Activated gamma-delta T cell treated with anti-CD3 and anti-CD28 coated beads, Interleukin-2, amount 50 U/mL, for 16 hours (primary cell): ENCODE results near the gene PRSS33.

Experiments
- DNase-seq: peaks from one replicate; pipeline ENCODE4 v3.0.0-alpha.2; 2020; ENCODE audit warnings: low read depth

Gene PRSS33, protein sequence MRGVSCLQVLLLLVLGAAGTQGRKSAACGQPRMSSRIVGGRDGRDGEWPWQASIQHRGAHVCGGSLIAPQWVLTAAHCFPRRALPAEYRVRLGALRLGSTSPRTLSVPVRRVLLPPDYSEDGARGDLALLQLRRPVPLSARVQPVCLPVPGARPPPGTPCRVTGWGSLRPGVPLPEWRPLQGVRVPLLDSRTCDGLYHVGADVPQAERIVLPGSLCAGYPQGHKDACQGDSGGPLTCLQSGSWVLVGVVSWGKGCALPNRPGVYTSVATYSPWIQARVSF

DNA sequence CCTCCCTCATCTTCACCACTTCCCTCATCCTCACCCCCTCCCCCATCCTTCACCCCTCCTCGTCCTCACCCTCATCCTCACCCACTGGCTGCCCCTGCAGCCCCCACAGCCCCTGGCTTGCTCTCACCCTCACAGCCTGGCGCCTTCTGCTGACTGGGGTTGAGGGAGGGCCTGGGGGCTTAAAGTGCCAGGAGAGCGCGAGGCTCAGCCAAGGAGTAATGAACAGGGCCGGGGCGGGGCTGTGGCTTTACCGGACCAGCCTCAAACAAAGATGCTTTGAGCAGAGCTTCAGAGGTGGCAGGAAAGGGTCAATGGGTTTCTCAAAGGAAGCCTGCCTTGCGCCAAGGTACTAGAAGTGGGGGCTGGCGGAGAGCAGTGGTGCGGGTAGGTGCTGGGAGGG, at the start of gene PRSS33:
TSS of gene PRSS33 (minus strand) at position 155 of the 400 bp plus-strand sequence. CDS start 1,013 bp downstream, outside the sequence.
- DNase-seq = no peak

DNA sequence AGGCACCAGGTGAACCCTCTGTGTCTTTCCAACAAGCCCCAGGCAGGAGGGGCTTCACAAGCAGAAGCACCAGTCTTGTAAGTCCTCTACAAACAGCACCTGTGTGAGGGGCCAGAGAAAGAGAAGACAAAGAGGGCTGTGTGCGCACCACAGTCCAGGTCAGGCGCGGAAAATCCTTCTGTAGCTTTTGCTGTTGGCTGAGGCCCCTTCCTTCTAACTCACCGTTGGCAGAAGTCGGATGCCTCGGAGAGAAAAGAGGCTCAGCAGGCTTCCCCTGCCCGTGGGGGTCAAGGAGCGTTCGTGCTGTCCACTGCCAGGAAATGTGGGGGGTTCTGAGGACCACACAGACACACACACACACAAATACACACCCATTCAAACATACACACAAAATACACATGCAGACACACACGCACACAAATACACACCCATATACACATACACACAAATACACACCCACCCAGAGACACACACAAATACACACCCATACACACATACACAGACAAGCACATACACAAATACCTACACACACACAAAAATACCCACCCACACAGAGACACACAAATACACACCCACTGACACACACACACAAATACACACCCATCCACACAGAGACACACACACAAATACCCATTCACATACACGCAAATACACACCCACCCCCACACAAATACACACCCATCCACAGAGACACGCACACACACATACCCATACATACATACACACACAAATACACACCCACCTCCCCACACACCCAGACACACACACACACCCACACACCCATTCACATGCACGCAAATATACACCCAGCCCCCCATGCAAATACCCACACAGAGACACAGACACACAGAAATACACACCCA, 49.5 kb upstream of the PRSS33 start:
- DNase-seq = no peak

DNA sequence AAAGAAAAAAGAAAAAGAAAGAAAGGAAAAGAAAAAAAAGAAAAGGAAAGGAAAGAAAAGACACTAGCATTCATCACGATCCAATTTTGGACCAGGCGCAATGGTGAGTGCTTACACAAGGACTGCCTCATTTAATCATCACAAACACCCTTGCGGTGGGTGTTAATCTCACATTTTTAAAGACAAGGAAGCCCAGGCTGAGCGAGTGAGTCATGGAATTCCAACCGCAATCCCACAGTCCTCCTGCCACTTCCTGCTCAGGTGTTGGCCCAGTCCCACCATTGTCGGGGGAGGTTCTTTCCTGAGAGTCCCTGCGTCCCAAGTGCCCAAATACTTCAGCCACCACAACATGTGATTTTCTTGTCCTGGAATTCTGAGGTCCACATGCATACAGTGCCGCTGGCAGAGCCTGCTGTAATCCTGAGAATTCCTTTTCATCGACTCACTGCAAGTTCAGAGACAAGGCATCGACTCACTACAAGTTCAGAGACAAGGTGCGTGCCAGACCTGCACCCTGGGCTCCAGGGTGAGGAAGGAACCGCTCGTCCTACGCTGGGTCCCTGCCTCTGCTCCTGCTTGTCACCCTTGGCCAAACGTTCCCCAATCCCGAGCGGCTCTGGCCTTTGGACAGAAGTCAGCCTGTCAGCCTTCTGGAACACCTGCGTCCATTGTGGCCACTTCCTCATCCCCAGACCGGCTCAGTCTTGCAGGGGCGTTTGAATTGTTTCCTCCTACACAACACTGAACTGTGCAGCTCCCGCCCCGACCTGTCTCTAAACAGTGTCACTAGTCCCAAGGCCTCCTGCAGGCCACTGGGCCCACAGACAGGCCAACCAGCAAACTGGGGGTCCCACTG, 48.5 kb upstream of the PRSS33 start:
- DNase-seq = no peak

GRCh38 chr16:2834968-2835367, 47.6 kb upstream of the PRSS33 start:
- DNase-seq = no peak

DNA sequence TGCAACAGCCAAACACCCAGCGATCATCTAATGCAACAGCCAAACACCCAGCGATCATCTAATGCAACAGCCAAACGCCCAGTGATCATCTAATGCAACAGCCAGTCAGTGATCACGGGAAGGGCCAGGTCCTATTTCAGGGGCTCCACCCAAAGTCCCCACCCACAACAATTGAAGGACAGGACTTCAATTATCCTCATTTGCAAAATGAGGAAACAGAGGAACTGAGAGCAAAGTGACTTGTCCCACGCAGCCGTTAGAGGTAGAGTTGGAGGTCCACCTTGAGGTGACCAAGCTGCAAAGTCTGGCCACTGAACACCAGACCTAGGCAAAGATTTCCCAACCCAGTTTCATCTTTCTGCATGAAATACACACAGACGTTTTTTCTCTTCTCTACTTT, 46.4 kb upstream of the PRSS33 start:
- DNase-seq = no peak

- DNase-seq = no peak
These were observed 43.8 kb upstream of the PRSS33 start for GRCh38 chr16:2831203-2831602.

GRCh38 chr16:2830355-2830695, 43.0 kb upstream of the PRSS33 start:
- DNase-seq = no peak

DNA sequence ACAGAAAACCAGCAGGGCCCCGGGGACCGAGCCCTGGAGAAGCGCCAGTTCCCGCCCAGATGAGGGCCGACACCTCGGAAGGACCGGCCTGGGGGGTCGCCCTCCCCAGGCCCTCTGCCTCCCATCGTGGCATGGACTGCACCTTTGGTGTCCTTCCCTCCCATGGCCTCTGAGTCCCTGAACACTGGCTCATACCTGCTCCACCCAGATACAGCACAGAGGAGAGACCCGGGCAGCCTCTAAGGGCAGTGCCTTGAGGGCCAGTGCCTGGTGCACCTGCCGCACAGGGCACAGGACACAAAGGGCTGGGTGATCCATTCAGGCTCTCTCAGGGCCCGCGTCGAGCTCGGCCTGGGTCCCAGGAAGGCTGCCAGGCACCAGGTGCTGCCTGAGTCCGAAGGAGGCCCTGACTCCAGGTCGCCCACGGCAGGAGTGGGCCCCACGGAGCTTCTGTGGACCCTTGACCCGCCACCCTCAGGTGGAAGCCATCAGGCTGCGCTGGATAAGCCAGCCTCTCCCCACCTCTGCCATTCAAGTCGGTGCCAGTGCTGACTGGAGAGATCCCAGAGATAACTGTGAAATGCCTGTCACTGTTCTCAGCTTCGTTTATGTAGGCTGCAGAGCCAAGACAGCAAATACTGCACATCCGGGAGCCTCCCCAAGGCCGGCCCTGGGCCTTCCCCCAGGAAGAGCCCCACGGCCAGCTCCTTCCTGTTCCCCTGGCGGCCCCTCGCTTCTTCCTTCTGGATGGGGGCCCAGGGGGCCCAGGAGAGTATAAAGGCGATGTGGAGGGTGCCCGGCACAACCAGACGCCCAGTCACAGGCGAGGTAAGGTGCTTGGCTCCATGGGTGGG, 42.4 kb upstream of the PRSS33 start, which contains the start of gene ZG16B:
TSS of gene ZG16B (plus strand) at position 803 of the 854 bp plus-strand sequence. CDS start 139 bp downstream, outside the sequence.
- no peak for DNase-seq

DNA sequence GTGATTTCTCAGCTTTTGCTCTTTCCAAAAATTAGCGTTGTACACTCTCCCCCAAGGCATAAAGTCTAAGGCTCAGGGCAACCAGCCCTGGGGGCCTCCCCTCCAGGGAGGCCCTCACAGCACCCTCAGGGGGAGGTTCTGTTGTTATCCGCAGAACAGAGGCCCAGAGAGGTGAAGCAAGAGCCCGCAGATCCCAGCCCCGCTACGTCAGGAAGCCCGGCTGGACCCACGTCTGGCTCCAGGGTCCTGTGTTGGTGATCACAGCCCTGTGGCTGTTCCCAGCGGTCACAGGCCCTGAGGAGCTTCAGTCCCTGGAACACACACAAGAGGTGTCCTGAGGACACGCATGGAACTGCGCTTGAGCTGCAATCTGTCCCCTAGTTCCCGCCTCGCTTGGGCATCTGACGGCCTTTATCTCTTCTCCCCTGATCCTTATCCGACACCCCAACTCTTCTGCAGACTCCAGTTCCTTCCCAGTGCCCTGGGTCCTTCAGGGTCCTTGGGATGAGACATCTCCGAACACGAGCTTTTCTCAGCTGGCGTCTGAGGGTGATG, 41.6 kb upstream of the PRSS33 start:
- no peak for DNase-seq

- DNase-seq = no peak
These were observed 41.1 kb upstream of the PRSS33 start for GRCh38 chr16:2828521-2828840.

DNA sequence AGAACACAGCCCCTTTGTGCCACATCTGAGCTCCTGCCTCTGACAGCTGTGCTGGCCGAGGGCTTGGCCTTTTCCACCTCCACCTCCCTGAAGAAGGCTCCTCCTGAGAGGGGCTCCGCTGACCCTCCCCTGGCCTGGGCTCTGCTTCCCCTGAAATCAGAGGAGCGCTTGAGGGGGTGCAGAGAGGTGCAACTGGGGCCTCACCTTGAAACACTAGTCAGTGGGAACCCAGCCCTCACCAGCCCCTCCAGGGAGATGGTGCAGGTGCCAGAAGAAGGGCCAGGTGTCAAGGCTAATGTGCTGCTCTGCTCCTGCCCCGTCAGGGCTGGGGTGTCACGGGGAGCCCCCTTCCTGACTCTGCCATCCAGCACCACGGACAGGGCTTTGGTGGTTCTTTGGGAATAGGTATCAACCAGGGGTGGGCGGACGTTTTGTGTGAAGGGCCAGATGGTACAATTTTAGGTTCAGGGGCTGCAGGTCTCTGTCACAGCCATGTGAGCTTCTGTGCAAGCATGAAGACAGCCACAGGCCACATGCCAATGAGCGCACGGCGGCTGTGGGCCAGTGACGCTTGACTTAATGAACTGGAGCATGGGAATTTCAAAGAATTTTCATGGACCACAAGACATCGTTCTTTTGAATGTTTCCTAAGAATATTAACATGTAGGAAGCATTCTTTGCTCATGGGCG, 40.6 kb upstream of the PRSS33 start:
- no peak for DNase-seq

GRCh38 chr16:2827374-2827791, 40.0 kb upstream of the PRSS33 start:
- no peak for DNase-seq

GRCh38 chr16:2826591-2827373, 39.4 kb upstream of the PRSS33 start:
- no peak for DNase-seq

GRCh38 chr16:2825906-2826305, 38.5 kb upstream of the PRSS33 start:
- DNase-seq = no peak

GRCh38 chr16:2825049-2825742, 37.8 kb upstream of the PRSS33 start:
- no peak for DNase-seq

- DNase-seq = no peak
These were observed 37.3 kb upstream of the PRSS33 start for GRCh38 chr16:2824626-2825025.

- no peak for DNase-seq
These were observed 35.1 kb upstream of the PRSS33 start for GRCh38 chr16:2822496-2822895.

DNA sequence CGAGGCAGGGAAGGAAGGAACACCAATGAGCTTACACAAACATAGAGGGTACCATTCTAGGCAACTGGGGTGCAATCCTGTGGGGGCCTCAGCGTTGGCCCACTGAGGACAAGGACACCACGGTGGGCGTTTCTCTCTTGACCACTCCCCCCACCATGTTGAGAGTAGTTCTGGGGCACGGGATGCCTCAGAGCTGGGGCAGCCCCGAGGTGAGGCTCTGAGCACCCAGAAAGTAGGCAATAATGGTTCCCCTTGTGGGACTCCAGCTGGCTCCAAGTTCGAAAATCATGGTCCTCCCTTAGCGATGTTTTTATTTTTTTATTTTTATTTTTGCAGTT, 34.8 kb upstream of the PRSS33 start:
- DNase-seq = no peak

- DNase-seq = no peak
These were observed 34.3 kb upstream of the PRSS33 start for GRCh38 chr16:2821487-2822157.
